HG03457 (cell line): Measurements from ENCODE around the gene DYSF.

Source experiments
- ATAC-seq: cut with Tn5 transposase; IDR thresholded peaks from one replicate; pipeline ENCODE4 v1.9.1; 2021; ENCODE audit warnings: moderate number of reproducible peaks; ENCODE audit not compliant: unreplicated experiment

DYSF gene

DNA sequence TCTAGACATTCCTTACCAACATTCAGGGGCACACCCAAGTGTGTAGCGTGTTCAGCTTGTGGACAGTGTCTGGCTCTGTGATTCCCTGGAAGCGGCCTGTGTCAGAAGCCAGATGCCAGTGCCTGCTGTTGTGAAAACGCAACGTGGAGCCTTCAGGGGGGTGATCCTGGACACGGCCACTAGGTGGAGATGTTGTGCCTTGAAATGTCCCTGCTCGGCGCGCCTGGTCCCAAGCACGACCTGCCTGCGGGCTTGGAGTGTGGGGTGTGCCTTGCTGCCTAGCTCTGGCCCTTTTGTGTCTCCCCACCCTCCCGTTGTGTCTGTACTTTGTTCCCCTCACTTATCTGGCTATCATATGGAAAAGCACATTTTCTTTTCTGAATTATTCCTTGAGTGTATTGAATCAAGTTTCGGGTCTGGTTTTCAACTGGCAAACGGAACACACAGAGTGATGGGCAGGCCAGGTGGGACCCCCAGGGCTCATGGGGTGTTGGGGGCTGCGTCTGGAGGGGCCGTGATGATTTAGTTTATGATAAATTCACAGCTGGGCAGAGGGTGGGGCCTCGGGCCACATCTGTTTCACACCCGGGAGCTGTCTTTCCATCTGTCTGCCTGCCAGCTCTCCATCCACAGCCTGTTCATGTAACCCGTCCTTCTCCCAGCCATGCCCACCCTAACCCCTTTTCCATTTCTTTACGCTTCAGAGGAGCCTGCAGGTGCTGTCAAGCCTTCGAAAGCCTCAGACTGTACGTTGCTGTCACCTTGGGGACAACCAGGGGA lies 95.5 kb downstream of the DYSF start:
- no peak for ATAC-seq

DNA sequence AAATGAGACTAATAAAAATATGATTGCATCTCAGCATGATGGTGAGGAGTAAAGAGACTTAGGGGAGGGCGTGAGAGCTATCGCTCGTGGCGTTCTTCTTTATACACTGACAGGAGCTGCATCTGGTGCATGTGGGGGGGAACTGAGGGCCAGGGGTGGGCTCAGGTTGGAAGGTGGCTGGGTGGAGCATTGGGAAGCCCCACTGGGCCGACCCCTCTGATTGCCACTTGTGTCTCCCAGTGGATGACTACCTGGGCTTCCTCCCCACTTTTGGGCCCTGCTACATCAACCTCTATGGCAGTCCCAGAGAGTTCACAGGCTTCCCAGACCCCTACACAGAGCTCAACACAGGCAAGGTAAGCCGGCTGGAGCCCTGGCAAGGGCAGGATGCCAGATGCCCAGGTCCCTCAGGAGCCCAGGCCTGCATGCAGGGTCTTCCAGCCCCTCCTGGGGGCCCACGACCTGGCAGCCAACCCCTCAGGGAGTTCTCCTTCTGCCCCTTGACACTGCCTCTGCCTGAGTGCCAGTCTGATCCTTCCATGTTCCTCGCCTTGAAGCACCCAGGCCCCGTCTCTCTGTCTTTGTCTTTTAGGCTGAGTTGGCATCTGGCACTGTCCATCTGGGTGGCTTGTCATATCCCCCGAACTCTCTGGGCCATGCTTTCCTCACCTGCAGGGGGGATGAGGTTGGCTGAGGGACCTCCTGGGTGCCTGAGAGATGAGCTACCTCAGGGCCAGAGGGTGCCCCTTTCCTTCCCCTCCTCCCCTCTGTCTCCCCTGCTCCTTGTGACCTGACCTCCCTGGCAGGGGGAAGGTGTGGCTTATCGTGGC lies 97.7 kb downstream of the DYSF start:
- ATAC-seq, result no peak

DNA sequence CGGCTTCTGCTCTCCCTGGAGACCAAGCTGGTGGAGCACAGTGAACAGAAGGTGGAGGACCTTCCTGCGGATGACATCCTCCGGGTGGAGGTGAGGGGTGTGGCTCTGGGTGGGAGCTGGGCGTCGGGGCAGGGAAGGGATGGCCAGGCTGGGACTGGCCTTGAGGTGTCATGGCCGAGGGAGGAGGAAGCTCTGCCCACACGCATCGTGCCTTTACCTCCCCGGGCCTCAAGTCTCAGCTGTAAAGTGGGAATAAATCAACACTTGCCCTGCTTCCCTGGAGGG lies 98.2 kb downstream of the DYSF start:
- ATAC-seq, result no peak

DNA sequence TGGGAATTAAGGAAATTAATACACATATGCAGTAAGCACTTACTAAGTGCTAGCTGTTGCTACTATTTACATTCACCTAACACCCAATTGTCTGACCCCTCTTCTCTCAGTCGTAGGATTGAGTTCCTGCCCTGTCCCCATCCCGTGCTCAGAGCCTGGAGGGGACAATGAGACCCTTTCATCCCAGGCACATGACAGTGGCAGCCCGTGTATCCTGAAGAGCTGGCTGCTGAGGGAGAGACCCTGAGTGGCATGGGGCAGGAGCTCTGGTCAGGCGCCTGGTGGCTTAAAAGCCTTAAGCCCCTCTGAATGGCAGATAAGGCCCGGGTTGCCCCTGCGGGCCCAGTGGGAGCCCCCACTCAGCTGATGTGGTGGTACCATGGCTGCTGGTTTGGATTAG lies 99.0 kb downstream of the DYSF start:
- no peak for ATAC-seq

DNA sequence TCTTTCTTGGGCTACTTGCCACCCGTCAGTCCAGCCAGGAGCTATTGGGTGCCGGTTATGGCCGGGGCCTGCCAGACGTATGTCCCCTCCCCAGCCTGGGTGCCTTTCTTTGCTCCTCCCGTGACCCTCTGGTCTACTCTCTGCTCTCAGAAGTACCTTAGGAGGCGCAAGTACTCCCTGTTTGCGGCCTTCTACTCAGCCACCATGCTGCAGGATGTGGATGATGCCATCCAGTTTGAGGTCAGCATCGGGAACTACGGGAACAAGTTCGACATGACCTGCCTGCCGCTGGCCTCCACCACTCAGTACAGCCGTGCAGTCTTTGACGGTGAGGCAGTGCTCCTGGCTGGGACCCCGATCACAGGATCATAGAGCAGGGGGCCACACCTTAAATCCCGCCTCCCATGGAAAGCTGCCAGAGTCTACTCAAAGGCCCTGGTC lies 99.5 kb downstream of the DYSF start:
- ATAC-seq, result no peak

DNA sequence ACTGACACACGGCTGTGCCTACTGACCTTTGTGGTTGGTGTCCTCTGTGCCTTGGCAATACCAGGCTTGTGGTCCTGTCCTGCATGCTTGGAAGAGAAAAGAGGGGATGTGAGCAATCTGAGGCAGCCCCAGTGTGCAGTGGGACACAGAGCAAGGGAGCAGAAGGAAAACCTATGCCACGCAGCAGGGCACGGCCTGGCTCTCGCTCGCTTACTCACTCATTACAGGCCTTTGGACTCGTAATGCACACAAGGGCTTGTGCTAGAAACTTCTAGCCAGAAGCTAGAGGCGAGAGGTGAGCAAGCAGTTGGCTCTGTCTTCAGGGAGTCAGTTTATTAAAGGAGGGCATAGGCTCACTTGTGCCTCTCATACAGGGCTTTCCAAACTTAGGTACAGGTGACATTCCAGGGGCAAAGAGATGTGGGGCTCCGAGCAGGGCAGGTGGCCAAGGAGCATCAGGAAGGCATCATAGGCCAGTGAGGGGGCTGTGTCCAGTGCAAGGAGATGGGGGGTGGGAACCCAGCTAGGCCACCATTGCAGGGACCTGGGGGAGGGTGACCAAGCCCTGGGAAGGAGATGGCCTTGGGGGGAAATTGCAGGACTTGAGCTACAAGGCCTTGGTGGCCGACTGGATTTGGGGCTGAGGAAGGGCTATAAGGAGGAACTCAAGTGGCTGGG lies 100.8 kb downstream of the DYSF start:
- ATAC-seq, result no peak

DNA sequence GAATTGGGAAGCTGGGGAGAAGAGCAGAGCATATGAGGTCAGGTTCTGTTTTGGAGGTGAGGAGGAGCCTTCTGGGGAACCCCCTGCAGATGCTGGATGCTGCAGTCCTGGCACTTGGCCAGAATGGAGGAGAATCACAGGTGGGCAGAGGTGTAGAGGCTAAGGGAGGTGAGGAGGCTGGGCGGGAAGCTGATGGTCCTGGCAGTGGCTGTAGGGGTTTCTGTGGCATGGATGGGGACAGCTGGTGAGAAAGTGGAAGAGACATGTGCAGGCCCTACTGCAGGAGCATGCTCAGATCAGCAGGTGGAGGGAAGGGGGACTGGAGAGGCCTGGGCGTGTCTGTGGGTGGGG lies 101.3 kb downstream of the DYSF start:
- ATAC-seq, result no peak

DNA sequence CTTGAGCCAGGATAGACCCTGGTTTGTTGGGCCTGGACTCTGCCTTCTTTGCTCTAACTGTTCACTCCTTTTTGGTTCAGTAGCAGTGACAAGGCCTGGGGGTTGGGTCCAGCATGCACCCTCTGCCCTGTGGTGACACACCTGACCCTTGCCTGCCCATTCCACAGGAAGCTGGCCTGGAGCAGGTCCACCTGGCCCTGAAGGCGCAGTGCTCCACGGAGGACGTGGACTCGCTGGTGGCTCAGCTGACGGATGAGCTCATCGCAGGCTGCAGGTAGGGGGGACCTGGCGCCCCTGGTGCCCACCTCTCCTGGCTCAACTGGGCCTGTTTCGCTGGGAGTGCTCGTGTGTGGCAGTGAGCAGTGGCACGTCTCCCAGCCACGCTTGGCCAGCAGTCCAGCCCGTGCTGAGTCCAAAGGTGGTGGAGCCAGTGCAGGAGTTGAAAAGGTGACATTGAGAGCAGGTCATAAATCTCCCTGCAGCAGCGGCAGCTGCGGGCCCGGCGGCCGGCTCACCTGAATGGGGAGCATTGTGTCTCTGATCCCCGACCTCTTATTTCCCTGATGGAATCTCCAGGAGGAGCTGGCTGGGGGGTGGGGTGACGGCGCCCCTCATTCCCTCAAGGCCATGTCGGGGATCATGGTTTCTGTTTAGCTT lies 102.6 kb downstream of the DYSF start:
- ATAC-seq, result no peak

DNA sequence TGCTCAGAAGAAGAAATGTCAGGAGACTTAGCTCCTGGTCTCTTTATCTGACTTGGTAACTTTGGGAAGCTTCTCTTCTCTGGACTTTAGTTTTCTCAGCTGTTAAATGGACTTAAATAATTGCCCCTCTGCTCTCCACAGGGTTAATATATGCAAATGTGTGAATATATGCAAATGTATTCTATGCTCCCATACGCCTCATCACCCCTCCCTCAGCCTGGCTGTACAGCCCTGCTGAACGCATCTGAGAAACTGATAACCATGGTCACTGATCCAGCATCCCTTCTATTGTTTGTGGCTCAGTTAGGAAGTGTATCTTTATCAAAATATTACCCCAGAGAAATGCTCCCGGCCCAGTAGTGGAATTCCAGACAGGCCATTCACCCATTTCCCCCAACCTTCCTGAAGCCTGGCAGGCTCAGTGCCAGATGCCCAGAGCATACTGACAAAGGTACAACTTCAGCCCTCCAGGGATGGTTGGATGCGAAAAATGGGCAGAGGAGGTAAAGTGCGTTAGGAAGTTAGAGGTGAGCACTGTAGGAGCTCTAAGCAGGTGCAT lies 103.4 kb downstream of the DYSF start:
- ATAC-seq, result no peak

DNA sequence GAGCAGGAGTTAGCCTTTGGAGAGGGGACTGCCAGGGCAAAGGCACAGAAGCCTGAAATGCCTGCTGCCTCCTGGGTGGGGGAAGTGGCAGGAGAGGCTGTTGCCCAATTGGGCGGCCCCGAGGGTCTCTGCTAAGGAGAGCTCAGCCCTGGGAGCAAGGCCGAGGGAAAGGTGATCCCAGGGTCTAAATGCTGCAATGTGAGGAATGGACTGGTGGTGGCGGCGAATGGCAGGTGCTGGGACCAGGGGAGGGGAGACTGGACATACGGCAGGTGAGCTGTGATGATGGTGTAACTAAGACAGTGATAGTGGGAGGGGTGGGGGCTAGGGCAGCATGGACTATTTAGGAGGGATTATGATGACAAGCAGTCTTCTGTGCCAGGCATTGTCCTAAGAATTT lies 104.0 kb downstream of the DYSF start:
- no peak for ATAC-seq

DNA sequence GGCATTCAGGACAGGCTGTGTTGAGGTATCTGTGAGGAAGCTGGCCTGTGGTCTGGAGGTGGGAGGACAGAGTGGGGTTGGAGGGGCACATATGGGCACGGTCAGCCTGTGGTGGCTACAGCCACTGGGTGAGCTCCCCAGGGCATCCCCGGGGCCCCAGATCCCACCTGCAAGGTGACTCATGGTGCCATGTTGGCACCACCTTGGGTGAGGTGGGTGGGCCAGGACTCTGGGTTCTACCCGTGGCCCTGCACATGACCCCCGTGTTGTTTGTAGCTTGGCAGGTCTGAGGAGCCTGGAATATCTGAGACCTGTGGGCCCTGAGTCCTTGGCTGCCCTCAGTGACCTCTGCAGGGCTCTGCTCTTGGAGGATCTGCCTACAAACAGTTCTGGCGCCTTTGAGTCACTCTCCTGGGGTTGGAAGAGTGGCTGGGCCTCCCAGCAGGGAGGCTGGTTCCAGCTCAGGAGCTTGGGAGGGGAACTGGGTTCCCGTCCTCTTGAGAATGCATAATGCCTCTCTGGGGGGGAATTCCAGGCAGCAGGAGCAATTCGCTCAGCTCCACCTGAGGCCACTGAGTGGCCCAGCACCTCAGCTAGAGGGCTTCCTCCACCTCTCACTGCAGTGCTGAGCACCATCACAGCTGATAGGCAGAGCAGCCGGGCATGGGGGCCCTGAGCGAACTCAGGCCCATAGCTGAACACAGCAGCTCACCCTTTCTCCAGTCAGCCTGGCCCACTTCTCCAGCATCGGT lies 105.1 kb downstream of the DYSF start:
- ATAC-seq, result no peak

DNA sequence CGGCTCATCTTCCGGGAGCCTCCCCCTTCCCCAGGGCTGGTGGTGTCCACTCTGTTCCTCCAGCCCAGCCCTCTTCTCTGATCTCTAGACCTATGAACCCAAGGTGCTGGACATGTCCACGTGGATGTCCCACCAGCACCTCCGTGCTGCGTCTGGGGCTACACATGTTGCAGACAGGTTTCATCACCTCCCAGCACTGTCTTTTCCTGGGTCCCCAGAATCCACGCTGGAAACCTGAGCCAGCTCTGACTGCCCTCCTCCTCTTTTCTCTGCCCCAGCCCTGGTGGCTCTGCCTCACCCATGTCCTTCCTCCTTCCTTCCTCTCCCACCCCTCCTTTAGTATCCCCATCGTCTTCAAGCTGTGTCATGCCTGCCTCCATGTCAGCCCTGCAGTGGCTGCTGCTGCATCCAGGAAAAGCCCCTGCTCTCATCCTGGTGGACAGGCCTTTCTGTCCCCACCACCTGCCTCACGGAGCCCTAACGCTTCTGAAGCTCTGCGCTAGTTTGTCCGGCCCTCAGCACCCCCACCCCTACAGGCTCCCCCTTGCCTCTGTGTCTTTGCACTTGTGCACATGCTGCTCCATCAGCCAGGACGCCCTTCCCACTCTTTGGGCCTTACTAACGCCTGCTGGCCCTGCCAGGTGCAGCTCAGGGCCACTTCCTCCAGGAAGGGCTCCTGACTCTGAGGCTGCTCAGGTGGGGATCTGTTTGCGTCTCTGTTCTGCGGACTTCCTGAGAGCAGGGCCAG lies 105.9 kb downstream of the DYSF start:
- ATAC-seq, result no peak

DNA sequence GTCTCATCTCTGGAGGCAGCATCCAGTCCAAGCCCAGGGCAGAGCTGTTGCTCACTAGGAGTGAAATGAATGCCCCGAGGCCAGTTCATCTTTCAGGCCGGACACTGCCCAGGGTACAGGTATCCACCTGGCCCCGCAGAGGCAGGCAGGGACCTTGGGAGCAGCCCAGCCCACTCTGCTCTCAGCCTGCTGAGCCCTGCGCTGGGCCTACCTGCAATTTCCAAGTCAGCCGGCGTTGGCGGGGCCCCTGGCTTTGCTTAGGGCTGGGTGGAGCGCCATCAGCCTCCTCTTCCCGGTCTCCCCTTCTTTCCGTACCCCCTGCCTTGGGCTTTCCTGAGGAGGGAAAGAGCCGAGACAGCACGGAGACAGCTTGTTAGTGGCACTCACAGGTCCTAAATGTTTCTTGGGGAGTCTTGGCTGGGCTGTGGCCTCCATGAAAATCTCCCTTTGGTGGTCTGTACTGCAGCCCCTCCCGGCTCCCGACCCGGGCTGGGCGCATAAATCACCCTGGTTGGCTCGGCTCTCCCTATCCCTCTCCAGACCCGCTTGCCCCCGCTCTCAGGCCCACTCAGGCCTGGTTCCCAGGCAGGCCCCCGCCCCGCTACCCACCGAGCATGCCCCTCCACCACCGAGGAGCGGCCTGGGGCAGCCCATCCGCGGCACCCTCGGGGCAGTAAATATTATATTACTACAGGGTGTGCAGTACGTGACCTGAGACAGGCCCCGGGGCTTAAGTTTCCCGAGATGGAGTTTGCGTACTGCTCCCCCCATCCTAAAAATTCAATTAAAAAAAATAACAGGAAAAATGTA lies 106.7 kb downstream of the DYSF start:
- no peak for ATAC-seq

DNA sequence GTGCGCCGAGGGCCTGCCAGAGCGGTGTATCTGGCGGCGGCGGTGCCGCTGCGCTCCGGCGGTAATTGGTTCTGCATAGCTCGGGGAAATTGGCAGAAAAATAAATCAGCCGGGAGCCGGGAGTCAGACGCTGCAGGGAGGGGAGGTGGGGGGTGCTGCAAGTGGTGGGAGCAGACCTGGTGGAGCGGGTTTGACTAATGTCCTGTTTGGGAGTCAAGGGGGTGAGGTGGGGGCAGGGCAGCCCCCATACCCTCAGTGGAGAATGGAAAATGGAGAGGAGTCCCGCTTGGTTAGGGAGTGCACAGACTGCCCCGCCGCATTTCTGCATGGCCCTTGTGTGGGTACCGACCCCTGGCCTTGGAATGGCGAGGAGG lies 107.3 kb downstream of the DYSF start:
- no peak for ATAC-seq

DNA sequence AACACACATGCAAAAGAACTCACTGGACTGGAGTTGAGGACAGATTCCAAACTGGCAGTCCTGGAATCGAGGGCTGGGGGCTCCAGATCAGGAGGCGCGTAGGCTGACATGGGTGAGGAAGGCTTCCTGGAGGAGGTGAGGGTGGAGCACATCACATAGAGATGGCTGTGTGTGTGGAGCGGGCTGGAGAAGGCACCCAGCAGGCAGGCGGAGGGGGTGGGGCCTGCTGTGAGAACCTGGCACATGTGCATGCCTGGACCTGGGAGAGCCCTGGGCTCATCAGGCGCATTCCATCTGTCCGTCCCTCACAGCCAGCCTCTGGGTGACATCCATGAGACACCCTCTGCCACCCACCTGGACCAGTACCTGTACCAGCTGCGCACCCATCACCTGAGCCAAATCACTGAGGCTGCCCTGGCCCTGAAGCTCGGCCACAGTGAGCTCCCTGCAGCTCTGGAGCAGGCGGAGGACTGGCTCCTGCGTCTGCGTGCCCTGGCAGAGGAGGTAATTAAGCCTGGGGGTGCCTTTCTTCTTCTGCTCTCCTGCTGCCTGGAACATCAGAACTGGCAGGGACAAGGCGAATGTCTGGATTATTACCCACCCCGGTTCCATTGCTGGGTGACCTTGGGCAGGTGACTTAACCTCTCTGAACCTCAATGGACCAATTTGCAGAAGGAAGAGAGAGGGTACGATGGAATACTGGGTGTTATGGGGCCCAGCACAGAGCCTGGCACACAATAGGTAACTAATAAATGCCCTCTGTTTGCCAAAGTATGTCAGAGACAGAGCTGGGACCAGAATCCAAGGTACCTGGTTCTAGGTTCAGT lies 108.3 kb downstream of the DYSF start:
- ATAC-seq, result no peak

DNA sequence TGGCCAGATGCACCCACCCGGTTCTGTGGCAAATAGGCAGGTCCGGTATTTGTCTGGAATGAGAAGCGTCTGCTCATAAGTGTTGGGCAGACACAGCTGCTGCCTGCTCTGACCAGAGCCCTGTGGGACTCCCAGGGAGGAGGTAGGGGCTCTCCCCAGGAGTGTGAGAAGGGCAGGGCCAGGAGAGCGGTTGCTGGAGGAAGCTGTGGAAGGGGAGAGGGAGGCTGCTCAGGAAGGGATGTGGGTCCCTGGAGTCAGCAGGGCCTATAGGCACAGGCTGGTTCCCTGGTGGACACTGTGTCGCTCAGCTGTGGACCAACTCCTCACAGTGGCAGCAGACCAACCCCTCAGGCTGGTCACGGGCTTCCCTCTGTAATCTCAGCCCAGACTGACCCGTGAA lies 109.2 kb downstream of the DYSF start:
- no peak for ATAC-seq

DNA sequence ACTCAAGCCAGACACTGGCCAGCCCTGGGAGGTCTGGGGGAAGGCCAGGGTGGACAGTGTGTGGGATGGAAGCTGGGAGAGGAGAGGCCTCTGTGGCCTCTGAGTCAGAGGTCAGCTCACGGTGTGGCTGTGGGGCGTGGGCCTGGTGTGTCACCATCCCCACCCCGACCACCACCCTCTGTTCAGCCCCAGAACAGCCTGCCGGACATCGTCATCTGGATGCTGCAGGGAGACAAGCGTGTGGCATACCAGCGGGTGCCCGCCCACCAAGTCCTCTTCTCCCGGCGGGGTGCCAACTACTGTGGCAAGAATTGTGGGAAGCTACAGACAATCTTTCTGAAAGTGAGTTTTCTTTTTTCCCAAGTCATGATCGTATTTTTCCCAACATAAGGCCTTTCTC lies 110.5 kb downstream of the DYSF start:
- no peak for ATAC-seq

DNA sequence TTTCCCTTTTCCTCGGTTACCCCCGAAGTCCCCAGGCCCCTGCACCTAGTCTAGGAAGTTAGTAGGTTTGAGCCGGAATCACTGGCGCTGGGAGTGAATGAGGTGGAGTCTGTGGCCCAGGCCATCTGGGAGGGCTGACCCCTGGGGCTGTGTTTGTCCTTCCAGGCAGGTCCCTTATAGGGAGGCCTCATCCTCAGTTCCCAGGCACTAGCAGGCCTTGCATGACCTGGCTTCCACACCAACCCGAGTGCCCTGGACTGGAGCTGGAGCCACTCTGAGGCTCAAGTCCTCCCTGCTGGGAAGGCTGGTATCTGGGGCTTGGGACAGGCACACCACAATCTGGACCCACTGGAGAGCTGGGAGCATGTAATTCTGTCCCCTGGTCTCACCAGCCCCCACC lies 111.0 kb downstream of the DYSF start:
- no peak for ATAC-seq
